Hematopoietic multipotent progenitor cell treated with erythropoietin and hydrocortisone succinate and interleukin-3 and kit ligand, for 15 days (in vitro differentiated cells): ENCODE data around the gene ABCD1.
"Not testable (repeated sequence)": the region's sequence is repeated elsewhere in the genome, so short reads cannot be mapped to it uniquely, and the experiment has no call there.

ENCODE experiments used
- DNase-seq: peaks from one replicate; pipeline ENCODE4 v3.0.0-alpha.2; 2015; ENCODE audit warnings: low spot score

Gene ABCD1

DNA sequence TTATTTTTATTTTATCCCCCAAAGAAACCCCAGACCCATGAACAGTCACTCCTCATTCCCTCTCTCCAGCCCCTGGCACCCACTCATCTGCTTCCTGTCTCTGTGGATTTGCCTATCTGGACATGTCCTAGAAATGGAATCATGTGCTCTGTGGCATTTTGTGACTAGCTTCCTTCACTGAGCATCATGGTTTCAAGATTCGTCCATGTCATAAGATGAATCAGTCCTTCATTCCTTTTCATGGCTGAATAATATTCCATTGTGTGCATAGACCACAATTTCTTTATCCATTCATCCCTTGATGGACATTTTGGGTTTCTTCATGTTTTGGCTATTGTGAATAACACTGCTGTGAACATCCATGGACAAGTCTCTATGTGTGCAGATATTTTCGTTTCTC lies 10.2 kb downstream of the ABCD1 start:
- DNase-seq: no peak

DNA sequence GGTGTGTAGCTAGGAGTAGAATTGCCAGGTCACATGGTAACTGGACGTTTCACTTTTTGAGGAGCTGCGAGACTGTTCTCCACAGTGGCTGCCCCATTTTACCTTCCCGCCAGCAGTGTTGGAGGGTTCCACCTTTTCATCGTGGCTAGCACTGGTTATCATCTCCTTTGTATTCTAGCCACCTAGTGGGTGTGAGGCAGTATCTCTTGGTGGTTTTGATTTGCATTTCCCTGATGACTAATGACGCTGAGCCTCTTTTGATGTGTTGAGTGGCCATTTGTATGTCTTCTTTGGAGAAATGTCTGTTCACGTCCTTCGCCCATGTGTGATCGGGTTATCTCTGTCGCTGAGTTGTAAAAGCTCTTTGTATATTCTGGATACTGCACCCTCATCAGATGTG lies 10.6 kb downstream of the ABCD1 start:
- no peak for DNase-seq

DNA sequence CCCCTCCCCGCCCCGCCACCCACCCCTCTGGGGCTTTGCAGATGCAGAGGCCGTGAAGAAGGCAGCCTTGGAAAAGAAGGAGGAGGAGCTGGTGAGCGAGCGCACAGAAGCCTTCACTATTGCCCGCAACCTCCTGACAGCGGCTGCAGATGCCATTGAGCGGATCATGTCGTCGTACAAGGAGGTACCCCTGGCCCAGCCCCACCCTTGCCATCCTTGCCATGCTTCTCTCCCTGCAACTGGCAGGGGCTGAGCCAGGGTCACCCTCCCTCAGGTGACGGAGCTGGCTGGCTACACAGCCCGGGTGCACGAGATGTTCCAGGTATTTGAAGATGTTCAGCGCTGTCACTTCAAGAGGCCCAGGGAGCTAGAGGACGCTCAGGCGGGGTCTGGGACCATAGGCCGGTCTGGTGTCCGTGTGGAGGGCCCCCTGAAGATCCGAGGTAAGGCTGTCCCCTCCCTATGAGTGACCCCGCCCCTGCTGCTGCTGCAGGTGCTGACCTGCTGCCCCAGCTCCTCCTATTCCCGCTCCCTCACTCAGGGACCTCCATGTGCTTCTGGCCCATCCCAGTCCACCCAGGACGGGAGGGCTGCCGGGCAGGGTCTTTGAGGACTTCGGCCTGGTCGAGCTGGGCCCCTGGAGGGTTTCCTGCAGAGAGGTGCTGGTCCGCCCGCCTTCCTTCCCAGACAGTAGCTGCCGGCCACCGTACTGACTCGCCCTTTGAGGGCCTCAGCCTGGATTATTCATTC lies 11.6 kb downstream of the ABCD1 start:
- DNase-seq: no peak

DNA sequence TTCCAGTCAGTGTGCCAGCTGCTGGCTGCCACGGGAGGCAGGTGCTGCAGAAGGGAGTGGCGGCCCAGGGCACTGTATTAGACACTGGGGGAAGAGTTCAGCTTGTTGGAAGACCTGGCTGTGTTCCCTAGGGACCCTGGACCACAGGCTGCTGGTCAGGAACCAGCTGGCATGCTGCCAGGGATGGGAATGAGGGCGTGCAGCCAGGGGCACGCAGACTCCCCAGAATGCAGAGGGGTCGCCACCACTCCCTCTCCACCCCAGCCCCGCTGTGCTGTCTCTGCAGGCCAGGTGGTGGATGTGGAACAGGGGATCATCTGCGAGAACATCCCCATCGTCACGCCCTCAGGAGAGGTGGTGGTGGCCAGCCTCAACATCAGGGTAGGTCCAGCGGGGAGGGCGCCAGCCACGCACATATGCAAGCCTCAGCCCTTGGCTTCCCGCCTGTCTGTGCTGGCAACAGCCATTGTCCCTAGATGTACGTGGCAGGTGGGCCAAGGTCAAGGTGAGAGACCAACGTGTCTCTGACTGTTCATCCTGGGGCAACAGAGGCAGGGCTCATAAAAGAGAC lies 12.3 kb downstream of the ABCD1 start:
- no peak for DNase-seq

DNA sequence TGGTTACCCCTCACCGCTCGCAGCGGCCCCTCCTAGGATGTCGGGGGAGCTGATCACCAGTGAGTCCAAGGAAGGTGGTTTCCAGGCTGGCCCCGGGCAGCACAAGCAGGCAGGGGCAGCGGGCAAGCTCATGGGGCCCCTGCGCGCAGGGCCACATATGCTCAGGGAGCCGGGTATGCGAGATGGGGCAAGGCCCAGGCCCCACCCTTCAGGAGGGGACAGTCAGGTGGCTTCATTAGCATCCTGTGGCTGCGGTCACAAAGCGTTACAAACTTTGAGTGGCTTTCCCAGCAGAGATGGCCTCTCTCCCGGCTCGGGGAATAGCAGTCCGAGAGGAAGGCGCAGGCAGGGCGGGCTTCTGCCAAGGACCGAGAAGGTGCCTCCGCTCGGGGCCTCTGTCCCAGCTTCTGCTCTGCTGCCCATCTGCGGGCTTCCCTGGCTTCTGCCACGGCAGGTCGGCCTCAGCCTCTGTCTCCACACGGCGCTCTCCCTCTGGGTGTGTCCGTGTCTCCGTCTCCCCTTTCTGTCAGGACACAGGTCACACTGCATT lies 13.5 kb downstream of the ABCD1 start:
- DNase-seq: no peak

DNA sequence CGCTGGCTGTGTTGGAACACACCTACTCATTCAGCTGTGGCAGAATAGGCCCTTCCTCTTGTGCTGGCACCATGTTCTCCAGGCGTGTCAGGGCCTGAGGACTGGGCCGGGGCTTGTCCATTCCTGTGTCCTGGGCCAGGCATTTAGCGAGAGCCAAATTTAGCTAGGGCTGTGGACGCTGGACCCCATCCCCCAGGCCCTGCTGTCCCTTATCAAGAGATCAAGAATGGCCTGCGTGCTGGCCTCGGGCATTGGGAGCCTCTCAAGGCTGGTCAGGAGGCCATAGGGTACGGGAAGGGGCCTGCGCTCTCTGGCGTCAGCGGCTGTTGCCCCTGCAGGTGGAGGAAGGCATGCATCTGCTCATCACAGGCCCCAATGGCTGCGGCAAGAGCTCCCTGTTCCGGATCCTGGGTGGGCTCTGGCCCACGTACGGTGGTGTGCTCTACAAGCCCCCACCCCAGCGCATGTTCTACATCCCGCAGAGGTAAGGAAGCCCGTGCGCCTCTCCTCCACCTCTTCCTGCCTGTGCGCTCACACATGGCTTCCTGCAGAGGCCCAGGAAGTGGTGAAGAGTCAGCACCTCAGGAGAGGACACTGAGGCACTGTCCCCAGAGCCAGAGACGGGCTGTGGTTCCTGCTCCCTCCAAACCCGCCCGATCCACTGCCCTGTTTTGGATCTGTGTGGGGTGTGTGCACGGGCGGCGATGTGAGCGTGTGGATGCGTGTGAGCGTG lies 15.3 kb downstream of the ABCD1 start:
- no peak for DNase-seq

DNA sequence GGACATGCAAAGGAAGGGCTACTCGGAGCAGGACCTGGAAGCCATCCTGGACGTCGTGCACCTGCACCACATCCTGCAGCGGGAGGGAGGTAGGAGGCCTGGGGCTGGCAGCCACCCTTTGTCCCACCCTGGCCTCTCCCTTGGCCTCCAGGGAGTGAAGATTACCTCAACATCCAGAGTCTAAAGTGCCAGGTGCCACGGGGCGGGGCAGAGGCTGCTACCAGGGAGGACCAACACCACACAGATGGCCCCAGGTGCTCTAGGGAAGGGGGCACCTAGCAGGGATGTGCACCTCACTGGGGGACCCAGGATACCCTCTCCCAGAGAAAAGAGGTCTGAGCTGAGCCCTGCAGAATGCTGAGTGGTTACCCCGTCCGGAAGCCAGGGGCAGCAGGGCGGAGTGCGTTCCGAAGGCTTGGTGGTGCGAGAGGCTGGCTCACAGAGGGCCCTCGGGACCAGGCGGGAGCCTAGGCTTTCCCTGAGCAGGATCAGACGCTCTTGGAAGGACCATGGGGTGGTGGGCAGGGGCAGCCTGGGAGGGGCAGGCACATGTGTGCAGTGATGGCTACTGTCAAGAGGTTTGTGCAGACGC lies 16.1 kb downstream of the ABCD1 start:
- DNase-seq: no peak

DNA sequence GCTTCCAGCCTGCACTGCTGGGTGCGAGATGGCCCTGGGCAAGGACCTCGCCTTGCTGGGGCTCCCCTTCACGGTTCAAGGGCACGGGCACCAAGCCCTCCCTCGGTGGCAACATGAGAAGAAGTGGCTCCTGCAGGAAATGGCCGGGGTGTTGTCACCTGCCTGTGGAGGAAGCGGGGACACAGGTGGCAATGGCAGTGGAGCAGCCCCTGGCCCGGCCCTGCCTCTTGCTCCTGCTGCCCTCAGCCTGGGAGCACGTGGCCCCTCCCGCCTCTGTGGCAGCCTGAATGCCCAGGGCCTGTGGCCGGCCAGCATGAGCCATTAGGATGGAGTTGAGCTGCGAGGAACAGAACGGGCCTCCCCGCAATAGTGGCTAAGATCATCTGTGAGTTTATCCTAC lies 16.8 kb downstream of the ABCD1 start:
- no peak for DNase-seq

DNA sequence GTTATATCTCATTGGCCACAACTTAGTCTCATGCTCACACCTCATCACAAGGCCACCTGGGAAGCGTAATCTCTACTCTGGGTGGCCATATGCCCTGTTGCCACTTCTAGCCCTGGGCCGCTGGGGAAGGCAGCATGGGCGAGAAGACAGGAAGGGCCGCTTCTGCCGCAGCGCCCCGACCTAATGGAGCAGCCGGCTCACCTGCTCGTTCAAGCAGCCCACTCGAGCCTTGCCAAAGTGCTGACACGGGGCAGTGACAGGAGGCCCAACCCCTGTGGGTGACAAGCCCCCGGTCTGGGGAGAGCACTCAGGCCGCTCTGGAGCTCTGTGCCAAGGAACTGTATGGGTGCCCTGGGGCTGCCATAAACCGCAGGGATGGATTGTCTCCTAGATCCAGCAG lies 17.5 kb downstream of the ABCD1 start:
- not testable (repeated sequence) for DNase-seq

DNA sequence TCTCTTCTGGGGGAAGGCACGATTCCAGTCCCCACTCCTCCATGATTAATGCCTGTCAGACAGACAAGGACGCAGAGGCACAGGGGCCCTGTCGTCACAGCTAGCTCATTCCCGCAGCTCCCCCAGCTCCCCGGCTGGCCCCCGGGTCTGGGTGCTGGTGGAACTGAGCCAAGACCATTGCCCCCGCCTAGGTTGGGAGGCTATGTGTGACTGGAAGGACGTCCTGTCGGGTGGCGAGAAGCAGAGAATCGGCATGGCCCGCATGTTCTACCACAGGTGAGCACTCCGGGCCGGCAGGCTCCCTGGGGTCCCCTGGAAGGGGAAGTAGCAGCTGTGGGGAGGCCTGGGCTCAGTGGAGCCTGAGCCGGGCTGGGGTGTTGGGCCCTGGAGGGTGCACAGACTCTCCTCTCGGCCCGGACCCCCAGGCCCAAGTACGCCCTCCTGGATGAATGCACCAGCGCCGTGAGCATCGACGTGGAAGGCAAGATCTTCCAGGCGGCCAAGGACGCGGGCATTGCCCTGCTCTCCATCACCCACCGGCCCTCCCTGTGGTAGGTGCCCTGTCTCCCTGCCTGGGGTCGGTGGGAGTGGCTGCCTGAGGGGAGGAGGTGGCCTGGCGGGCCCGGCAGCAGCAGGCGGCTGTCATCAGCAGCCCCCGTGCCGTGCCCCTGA lies 18.3 kb downstream of the ABCD1 start:
- DNase-seq: not testable (repeated sequence)

DNA sequence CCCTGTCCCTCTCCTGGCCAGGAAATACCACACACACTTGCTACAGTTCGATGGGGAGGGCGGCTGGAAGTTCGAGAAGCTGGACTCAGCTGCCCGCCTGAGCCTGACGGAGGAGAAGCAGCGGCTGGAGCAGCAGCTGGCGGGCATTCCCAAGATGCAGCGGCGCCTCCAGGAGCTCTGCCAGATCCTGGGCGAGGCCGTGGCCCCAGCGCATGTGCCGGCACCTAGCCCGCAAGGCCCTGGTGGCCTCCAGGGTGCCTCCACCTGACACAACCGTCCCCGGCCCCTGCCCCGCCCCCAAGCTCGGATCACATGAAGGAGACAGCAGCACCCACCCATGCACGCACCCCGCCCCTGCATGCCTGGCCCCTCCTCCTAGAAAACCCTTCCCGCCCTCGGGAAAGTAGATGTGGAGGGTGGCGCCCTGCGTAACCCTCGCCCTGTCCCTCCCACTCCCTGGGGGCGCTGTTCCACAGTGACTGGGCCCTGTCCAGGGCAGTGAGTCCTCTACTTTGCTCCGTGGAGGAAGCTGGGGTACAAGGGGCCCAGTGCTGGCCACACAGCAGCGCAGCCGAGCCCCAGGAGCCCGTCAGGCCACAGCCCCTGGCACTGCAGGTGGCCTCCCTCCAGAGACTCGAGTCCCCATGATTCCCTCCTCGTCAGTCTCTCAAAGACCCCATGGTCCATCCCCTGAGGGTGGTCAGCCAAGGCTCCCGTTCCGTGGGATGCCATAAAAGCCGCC lies 19.0 kb downstream of the ABCD1 start:
- DNase-seq: not testable (repeated sequence)

DNA sequence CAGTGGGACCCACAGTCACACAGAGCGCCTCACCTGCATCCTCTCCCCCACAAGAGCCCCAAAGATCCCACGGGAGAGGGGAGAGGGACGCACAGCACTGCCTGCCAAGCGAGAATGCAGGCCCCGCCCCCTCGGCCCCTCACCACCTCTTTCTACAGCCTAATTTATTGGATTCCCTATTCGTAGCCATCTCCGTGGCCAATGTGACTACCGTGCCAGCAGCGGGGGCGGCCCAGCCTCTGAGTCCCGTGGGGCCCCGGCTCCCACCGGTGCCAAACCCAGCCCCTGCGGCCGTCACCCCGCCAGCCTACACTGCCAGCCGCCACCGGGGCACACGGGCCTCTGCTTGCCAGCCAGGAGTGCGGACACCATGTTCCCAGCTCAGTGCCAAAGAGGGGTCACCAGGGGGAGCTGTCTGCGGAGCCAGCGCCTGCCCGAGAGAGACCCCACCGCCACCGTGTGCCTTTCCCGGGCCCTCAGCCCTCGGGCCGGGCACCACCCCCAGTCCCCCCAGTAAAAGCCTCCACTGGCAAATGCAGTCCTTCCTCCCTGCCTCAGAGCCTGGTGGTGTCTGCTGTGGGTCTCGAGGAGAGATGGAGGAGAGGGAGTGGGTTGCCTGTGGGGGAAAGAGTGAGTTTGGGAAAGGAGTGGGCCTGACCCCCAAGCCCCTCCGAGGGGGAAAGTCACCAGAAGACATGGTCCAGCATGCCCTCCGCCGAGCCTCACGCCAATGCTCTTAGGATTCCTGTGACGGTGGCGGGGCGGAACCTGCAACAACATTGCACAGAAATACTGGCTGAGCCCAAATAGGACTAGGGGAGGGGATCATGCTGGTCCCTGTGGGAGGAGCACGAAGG lies 19.8 kb downstream of the ABCD1 start:
- no peak for DNase-seq

DNA sequence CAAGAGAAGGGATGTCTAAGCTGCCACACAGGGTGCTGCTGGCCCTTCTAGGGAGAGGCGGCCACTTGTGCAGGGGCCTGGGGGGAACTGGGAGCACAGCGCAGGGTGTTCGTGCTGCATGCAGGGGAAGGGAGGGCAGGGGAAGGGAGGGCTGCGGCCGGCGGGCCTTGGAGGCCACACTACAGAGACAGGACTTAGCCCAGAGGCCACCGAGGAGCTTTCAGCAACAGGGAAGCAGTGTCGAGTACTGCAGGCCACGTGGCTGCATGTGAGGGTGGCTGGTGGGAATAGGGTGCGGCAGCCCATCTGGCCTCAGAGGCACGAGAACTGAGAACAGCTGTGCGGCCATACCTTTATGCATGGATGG lies 20.4 kb downstream of the ABCD1 start:
- DNase-seq: not testable (repeated sequence)

DNA sequence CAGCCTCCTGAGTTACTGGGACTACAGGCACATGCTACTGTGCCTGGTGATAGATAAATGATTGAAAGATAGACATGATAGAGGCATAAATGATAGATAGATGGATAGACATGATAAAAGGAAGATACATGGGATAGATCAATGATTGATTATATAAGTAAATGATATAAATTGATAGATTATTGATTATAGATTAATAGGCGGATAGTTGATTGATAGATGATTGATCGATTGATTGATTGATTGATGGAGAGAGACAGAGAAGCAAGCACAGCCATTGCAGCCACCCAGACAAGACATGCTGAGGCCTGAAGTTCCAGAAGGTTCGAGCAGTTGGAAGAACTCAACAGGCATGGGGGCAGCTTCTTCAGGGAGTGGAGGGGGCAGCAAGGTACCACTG lies 21.7 kb downstream of the ABCD1 start:
- DNase-seq: no peak

DNA sequence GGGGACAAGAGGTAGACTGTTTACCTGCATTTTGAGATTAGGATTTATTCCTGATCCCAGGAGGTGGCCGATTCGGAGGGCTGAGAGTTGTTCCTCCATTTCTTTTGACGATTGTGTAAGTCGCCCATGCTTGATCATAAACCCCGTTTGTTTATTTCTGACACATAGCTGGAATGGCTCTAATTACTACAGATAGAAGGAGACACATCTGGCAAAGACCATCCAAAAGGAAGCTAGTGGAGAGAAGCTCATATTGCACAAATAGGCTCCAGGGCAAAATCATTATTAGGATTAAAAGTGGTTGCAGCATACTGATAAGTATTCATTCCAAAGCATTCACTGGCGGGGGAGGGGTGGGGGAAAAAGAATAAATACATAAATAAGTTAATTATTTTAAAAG lies 22.3 kb downstream of the ABCD1 start:
- DNase-seq: not testable (repeated sequence)

DNA sequence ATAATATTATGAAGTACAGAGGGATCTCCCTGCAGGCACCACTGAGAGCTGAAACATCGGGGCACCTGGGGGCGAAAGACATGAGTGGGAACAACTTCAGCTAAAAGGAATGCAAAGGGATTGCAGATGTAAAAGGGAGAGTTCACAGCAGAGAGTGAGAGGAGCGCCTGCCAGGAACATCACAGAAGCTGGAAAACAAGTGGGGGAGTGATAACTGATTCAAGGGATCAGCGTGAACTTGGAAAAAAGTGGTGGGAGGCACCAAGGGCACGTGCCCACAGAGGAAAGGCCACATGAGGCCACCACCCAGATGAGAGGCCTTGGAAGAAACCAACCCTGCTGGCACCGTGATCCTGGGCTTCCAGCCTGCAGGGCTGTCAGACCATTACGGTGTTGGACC lies 24.4 kb downstream of the ABCD1 start:
- not testable (repeated sequence) for DNase-seq

DNA sequence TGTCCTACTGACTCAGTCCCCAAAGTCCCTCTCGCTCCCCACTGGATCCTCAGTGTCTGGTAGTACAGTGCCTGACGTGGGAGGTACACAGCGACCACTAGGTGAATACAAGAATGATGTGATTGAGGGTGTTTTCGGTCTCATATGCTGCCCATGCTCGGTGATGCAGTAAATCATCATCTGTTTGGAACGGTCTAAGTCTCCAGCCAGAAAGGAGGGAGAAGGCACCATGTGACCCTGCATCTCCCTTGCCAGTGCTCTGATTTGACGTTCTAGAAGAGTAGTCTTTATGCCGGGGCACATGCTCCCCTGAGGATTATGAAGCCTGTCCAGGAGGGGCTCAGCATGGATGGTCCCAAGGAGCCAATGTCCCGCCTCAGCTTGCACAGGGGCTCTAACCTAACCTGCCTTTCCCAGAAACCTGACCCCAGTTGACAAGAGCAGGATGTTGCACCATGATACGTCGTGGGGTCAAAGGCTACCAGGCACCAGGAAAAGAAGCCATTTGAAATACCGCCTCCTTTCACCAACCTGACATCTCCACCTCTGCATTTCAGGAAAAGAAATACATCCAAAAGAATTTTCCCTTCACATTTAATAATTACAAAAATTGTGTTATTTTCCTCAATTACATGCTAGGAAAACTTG lies 25.6 kb downstream of the ABCD1 start:
- no peak for DNase-seq

DNA sequence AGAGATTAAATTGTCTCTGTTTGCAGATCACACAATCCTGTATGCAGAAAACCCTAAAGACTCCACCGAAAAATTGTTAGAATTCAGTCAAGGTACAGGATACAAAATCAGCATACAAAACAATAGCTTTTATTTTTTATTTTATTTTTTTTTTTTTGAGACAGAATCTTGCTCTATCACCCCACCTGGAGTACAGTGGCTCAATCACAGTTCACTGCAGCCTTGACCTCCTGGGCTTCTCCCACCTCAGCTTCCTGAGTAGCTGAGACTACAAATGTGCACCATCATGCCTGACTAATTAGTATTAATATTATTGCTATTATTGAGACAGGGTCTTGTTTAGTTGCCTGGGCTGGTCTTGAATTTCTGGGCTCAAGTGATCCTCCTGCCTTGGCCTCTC lies 30.5 kb downstream of the ABCD1 start:
- no peak for DNase-seq

DNA sequence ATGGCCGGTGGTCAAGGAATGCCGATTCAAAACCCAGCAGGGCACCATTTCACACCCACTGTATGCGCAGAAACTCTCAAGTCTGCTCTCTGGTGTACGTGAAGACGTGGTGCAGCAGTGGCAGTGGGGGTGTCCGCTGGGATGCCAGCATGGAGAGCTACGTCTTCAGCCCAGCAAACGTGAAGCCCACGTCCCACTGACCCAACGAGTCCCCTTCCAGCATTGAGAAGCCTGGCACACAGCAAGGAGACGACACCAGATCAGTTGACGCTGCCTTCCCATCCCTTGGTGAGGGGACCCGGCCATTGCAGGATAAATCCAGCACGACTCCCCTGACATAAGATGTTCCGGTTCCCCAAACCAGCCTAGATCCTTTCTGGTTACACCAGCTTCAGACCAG lies 37.2 kb downstream of the ABCD1 start:
- no peak for DNase-seq

DNA sequence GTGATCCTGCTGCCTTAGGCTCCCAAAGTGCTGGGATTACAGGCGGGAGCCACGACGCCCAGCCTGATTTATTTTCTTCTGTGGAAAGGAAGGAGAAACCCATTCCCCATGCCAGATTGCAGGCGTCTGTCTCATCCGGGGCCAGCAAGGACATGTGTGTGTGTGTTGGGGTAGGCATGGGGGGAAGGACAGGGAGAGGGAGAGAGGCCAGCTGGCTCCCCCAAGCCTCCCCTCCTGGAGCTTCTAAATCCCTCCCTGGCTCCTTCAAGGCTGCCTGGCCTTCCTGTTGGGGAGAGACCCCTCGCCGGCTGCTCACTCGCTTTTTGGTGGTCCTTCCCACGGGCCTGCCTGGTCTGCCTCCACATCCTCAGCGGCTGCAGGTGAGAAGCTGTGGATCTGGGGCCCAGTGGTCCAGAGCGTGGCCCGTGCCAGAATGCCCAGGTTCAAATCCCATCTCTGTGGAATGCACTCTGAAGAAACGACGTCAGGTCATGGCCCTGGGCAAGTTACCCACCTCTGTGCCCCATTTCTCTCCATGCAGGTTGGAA lies 38.0 kb downstream of the ABCD1 start:
- DNase-seq: no peak
